ENCODE data around the gene ATP6V1G2. TPM values are rescaled to one million over a fixed set of nuclear protein-coding genes. Genes with fewer than 3 reads are reported as not detected.
A peak's percentile ranks its signal among the peaks of the same experiment; 100 is the strongest.

The ATP6V1G2 gene
- total RNA-seq, 6 experiments from 2014 or later, result 0.29 to 0.43 (median 0.42) TPM; not detected in 3

DNA sequence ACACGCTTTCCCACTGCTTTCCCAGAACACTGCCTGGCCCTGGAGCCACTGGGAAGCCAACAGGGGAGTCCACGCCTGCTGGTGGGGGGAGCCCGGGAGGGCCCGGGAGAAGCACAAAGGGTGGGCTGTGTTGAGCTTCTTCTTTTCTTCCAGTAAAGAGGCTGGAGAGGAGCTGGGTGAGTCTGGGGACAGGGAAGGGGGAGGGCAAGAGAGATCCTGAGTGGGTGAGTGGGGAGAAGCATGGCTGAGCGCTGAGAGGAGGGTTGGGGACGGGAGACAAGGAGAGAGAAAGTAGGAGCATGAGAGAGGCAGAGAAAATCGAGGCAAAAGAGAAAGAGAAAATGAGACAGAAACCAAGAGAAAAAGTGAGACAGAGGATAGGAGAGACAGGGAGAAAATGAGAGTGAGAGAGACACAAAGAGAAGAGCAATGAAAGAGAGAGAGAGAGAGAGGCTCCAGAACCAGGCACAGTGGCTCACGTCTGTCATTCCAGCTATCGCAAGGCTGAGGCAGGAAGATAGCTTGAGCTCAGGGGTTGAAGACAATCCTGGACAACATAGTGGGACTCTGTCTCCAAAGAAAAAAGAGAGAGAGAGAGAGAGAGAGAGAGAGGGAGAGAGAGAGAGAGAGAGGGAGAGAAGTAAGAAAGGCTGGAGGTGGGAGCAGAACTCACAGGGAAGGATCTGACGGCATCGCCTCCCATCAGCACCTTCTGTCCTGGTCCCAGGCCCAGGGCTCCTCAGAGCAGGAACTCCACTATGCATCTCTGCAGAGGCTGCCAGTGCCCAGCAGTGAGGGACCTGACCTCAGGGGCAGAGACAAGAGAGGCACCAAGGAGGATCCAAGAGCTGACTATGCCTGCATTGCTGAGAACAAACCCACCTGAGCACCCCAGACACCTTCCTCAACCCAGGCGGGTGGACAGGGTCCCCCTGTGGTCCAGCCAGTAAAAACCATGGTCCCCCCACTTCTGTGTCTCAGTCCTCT lies 41.7 kb upstream of the ATP6V1G2 start:
- TF ChIP-seq, protein P1, sequence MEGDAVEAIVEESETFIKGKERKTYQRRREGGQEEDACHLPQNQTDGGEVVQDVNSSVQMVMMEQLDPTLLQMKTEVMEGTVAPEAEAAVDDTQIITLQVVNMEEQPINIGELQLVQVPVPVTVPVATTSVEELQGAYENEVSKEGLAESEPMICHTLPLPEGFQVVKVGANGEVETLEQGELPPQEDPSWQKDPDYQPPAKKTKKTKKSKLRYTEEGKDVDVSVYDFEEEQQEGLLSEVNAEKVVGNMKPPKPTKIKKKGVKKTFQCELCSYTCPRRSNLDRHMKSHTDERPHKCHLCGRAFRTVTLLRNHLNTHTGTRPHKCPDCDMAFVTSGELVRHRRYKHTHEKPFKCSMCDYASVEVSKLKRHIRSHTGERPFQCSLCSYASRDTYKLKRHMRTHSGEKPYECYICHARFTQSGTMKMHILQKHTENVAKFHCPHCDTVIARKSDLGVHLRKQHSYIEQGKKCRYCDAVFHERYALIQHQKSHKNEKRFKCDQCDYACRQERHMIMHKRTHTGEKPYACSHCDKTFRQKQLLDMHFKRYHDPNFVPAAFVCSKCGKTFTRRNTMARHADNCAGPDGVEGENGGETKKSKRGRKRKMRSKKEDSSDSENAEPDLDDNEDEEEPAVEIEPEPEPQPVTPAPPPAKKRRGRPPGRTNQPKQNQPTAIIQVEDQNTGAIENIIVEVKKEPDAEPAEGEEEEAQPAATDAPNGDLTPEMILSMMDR (IDR thresholded peaks at IDR 0.05), result no peak
- TF ChIP-seq POLR2A (IDR thresholded peaks at IDR 0.05), result no peak
- 60% methylated on average over 10 of the region's 12 CpGs for WGBS (ENCODE audit: insufficient coverage, low coverage, low lambda C conversion rate, missing lambda C conversion rate)
- peak overlapping the region in 1 of 3 donors; percentile 9 for H3K4me3 ChIP-seq
- intact Hi-C loops (cut with DNase I), result no loop called here
- ATAC-seq, result no peak
- peak overlapping the region in 1 of 3 donors; percentile 26 for H3K27ac ChIP-seq
- DNase-seq, result no peak
- no peaks in the 10 kb centered on the region for H3K4me1 ChIP-seq
- H3K9me3 ChIP-seq, result no peaks in the 10 kb centered on the region
- no peaks in the 10 kb centered on the region for H3K36me3 ChIP-seq
- no peaks in the 10 kb centered on the region for H3K27me3 ChIP-seq

DNA sequence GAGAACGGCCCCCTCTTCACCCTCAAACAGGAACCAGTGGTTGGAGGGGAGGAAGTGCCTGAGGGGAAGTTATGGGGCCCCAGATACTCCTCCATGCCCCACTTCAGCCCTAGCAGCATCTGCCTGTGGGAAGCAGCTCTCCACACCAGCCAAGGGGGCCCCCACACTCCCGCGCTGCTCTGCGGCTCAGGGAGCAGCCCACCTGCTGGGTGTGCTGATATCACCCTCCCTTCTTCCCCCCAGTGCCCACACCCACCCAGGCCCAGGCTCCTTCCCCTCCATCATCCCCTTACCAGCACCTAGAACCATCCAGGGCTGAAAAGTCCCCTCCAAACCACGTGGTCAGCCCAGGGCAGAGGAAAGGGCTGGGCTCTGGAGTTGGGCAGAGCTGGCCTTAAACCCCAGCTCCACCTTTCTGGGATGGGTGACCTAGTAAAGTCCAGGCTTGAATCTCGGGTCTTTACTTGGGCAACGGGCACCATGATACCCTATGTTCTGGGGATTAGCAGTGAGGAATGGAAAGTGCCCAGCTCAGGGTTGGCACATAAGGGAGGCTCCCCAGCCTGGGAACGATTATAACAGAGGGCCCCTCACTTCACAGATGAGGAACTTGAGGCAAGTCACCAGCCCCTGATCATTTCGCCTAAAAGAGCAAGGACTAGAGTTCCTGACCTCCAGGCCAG lies 40.3 kb upstream of the ATP6V1G2 start:
- H3K4me1 ChIP-seq, result no peaks in the 10 kb centered on the region
- TF ChIP-seq, protein P1 (IDR thresholded peaks at IDR 0.05), result no peak
- TF ChIP-seq POLR2A (IDR thresholded peaks at IDR 0.05), result no peak
- 33% methylated on average over 2 of the region's 9 CpGs for whole genome bisulfite sequencing (ENCODE audit: insufficient coverage, low coverage, low lambda C conversion rate, missing lambda C conversion rate)
- no peaks in the 10 kb centered on the region for H3K27me3 ChIP-seq
- peak; percentile 49 to 70 (median 57) for ATAC-seq
- intact Hi-C loops (cut with DNase I), result no loop called here
- peak overlapping the region in 2 of 3 donors; percentile 9 to 12 for H3K4me3 ChIP-seq
- H3K27ac ChIP-seq, result peak overlapping the region in 2 of 3 donors; percentile 22 to 26
- DNase-seq, result peak in 2 of 3 donors; percentile 37 to 63
- no peaks in the 10 kb centered on the region for H3K9me3 ChIP-seq
- H3K36me3 ChIP-seq, result no peaks in the 10 kb centered on the region

DNA sequence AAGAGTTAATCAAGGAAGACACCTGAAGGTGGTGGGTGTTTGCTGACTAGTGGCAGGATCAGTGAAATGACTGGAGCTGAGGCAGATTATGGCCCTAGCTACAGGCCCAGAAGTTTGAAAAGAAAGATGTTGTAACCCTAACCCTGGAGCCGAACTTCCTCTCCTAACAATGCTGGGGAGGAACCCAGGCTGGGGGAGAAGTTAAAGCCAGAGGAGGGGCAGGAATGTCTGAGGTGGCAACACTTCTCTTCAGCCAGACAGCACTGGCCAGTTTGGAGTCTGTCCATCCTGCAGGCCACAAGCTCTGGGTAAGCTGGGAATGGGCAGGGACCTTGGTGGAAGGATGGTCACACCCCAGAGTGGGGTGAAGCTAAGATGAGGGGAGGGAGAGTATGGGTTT lies 39.6 kb upstream of the ATP6V1G2 start, which contains the start of gene LST1:
TSS of gene LST1 (plus strand) at position 270 of the 400 bp plus-strand sequence. CDS start 1,023 bp downstream, outside the sequence.
- Histone ChIP-seq H3K4me1 (no peaks in the 10 kb centered on the region), H3K27ac (peak within 1 kb of the TSS in 2 of 3 donors; percentile 22 to 26)

DNA sequence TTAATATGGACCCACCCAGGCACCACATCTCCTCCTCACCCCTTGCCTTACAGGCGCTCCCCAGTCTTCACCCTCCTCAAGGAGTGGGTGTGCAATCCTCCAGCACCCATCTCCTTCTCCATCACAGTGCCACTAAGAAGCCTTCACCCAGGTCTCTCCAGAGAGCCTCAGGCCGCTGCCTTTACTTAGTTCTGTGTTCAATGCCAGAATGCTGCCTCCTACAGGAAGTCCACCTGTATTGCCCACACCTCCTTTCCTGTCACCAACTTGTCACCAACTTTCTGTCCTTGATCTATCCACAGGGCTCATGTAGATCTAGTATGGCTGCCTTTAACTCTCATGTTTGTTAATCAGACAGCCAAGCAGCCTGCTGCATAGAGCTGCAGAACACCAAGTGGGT lies 39.1 kb upstream of the ATP6V1G2 start:
- DNase-seq, result no peak
- Histone ChIP-seq H3K9me3 (no peaks in the 10 kb centered on the region), H3K4me1 (no peaks in the 10 kb centered on the region), H3K4me3 (no peak overlapping the region), H3K27me3 (no peaks in the 10 kb centered on the region), H3K27ac (no peak overlapping the region), H3K36me3 (no peaks in the 10 kb centered on the region)
- intact Hi-C loops (cut with DNase I), result no loop called here
- ATAC-seq, result no peak
- TF ChIP-seq, protein P1 (IDR thresholded peaks at IDR 0.05), result peak; percentile 13 to 27 (median 22)
- no peak for TF ChIP-seq POLR2A (IDR thresholded peaks at IDR 0.05)
- WGBS (ENCODE audit: insufficient coverage, low coverage, low lambda C conversion rate, missing lambda C conversion rate), result 38% methylated on average over 2 of the region's 2 CpGs

More for the DNA sequence above, 39.6 kb upstream of the ATP6V1G2 start, which contains the start of gene LST1:
- H3K27me3 ChIP-seq, result no peaks in the 10 kb centered on the region
- ATAC-seq (peak; percentile 35 to 45 (median 38)), DNase-seq (peak in 1 of 3 donors; percentile 60)
- no peaks in the 10 kb centered on the region for H3K36me3 ChIP-seq
- H3K9me3 ChIP-seq, result no peaks in the 10 kb centered on the region
- peak within 1 kb of the TSS in 2 of 3 donors; percentile 9 to 12 for H3K4me3 ChIP-seq
- intact Hi-C loops (cut with DNase I), result no loop called here
- WGBS (ENCODE audit: insufficient coverage, low coverage, low lambda C conversion rate, missing lambda C conversion rate), result 33% methylated on average over 1 of the region's 1 CpG
- TF ChIP-seq, protein P1 (IDR thresholded peaks at IDR 0.05), result no peak
- no peak for TF ChIP-seq POLR2A (IDR thresholded peaks at IDR 0.05)
